ENCODE data around the gene OR8B12.

DNA sequence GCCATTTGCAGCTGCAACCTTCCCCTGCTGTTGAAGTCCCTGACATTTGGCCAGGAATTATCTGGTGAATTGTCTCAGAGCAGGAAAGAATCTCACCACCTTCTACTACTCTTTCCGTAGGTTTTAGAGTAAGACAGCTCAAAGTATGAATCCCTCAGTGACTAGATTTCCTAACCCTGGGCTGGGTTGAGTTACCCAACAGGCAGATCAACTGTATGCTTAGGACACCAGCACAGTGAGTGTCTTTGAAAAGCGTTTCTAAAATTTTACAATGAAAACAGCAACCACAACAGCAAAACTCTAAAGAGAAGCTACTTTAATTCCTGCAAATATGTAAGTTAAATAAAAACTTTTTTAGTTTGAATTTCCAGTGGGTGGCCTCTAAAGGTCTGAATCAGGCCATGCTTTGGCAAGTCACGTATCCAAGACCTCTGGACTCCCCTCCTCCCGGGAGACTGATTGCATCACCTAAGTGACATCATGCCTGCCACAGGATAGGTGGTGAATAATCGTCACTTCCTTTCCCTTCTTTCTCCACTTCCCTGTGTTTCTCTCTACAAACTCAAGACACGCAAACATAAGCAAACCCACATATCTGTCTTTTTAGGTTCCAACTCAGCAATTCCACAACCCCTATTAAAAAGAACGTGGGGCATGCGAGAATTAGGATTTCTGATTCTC lies 7.8 kb downstream of the OR8B12 start:
- no peak for TF ChIP-seq SMC3 (conservative IDR thresholded peaks at IDR 0.05; ENCODE audit: poor library complexity)
- TF ChIP-seq, protein P1, sequence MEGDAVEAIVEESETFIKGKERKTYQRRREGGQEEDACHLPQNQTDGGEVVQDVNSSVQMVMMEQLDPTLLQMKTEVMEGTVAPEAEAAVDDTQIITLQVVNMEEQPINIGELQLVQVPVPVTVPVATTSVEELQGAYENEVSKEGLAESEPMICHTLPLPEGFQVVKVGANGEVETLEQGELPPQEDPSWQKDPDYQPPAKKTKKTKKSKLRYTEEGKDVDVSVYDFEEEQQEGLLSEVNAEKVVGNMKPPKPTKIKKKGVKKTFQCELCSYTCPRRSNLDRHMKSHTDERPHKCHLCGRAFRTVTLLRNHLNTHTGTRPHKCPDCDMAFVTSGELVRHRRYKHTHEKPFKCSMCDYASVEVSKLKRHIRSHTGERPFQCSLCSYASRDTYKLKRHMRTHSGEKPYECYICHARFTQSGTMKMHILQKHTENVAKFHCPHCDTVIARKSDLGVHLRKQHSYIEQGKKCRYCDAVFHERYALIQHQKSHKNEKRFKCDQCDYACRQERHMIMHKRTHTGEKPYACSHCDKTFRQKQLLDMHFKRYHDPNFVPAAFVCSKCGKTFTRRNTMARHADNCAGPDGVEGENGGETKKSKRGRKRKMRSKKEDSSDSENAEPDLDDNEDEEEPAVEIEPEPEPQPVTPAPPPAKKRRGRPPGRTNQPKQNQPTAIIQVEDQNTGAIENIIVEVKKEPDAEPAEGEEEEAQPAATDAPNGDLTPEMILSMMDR (IDR thresholded peaks at IDR 0.05; ENCODE audit: poor library complexity, severe bottlenecking): no peak
- TF ChIP-seq EZH2 (IDR thresholded peaks at IDR 0.05; ENCODE audit: borderline replicate concordance, insufficient read depth, low read length, poor library complexity, severe bottlenecking): no peak
- TF ChIP-seq TAF1 (IDR thresholded peaks at IDR 0.05; ENCODE audit: low read depth): no peak
- no peak for TF ChIP-seq RAD21 (conservative IDR thresholded peaks at IDR 0.05)
- no peak for TF ChIP-seq EP300 (conservative IDR thresholded peaks at IDR 0.05; ENCODE audit: poor library complexity, severe bottlenecking)
